HG02623 (cell line): ENCODE measurements around the gene RAI14.
"Not testable (repeated sequence)": the region's sequence is repeated elsewhere in the genome, so short reads cannot be mapped to it uniquely, and the experiment has no call there.

Experiments used
- ATAC-seq: cut with Tn5 transposase; IDR thresholded peaks from one replicate; pipeline ENCODE4 v1.9.1; 2021; ENCODE audit warnings: moderate library complexity; ENCODE audit not compliant: unreplicated experiment

Gene RAI14

DNA sequence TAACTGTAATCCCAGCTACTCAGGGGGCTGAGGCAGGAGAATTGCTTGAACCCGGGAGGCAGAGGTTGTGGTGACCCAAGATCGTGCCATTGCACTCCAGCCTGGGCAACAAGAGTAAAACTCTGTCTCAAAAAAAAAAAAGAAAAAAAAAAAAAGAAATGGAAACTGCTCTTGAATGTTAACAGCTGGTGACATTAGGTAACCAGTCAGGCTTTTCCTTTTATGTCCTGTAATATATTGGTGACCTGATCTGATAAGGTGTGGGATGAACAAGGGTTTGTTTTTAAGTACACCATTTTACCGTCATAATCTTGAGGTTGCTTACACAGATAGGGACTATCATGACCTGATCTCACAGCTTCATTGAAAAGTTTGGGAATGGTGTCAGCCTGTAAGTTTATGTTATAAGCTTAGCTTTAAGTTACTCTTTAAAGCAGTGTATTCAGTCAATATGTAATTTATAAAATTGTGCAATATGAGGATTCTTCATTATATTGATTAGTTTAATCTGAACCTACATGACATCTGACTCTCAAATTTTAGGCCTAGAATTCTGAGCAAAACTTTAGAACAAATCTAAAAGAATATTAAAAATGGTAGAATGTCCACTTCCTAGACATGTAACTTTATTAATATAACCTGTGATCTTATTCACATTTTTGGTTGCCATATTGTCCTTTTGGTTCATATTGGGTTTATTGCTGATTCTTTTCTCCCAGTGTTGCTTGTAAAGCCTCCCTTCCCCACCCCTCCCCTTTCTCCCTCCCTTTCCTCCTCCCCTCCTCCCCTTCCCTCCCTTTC, 41.4 kb downstream of the RAI14 start:
- no peak for ATAC-seq

DNA sequence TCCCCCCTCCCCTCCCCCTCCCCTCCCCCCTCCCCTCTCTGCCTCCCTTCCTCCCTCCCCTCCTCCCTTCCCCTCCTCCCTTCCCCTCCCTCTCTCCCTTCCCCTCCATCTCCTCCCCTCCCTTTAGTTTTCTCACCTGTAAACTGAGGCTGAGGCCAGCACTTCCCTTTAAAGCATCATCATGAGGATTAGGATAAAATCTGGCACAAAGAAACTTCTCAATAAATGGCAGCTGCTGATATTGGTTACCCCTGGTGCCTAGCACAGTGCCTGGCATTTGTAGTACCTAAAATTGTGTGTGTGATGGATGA, 41.9 kb downstream of the RAI14 start:
- no peak for ATAC-seq

GRCh38 chr5:34698754-34699153, 42.6 kb downstream of the RAI14 start:
- no peak for ATAC-seq

GRCh38 chr5:34699155-34700077, 43.3 kb downstream of the RAI14 start:
- ATAC-seq = no peak

DNA sequence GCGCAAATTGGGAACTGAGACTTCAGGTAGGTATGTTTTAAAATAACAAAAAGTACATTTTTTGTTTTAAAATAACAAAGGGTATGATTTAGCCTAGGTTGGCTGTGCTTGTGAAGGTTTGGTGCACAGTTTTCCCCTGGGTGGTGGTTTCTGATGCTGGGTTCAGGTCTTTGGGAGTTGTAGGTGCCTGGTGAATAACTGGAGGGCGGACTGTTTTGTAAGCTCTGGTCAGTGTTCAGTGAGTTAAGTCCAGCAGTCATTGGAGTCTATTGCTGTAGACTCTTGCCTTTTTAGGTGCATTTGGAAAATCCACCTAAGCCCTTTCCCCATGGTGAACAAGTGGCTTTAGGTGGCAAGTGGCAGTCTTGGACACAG, 43.9 kb downstream of the RAI14 start:
- no peak for ATAC-seq

- not testable (repeated sequence) for ATAC-seq
Observed at GRCh38 chr5:34701442-34701841, 45.3 kb downstream of the RAI14 start.

GRCh38 chr5:34703767-34704713, 47.9 kb downstream of the RAI14 start:
- ATAC-seq = no peak

GRCh38 chr5:34706084-34706483, 50.0 kb downstream of the RAI14 start:
- ATAC-seq = no peak

GRCh38 chr5:34707451-34708107, 51.5 kb downstream of the RAI14 start:
- no peak for ATAC-seq

DNA sequence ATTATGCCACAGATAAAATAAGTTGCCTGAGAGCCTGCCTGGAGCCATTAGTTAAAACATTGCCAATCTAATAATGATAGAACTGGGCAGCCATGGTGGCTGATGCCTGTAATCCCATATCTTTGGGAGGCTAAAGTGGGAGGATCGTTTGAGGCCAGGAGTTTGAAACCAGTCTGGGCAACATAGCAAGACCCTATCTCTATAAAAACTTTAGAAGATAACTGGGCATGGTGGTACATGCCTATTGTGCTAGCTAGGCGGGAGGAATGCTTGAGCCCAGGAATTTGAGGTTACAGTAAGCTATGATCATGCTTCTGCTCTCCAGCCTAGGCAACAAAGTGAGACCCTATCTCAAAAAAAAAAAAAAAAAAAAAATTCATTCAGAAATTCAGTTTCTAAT, 52.6 kb downstream of the RAI14 start:
- ATAC-seq = no peak

- ATAC-seq = no peak
Observed at GRCh38 chr5:34709861-34710673, 53.9 kb downstream of the RAI14 start.

DNA sequence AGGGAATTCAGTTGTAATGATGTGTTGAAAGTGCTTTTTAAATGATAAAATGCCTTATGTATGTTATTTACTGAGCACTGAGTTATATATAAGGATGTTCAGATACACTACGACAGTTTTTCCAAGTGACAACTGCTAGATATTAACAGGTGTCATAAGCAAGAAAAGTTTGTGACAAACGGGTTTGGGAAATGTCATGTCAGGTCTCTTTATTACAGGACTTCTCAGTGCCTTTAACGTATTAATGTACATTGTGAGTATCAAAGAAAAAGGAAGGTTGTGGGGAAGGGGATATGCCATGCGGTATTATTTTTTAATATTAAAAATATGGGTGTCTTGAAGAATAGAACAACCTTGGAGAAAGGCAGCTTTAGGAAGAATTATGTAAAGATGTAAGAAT, 56.4 kb downstream of the RAI14 start:
- no peak for ATAC-seq

DNA sequence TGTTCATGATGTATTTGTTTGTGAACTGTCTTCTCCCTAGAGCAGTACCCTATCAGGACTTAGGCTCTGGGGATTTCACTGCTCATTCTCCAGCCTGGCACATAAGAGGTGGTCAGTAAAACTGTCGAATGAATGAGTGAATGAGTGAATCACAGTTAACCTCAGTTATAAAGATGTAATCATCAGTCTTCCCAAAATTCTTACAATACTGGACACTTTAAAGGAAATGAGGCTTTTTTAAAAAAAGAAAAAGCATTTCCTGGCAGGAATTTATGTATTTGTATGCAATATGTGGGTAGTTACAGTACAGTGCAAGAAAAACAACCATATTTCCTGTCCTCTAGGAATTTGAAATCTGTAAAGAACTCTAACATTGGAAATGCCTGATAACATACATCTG, 59.6 kb downstream of the RAI14 start:
- ATAC-seq = no peak

DNA sequence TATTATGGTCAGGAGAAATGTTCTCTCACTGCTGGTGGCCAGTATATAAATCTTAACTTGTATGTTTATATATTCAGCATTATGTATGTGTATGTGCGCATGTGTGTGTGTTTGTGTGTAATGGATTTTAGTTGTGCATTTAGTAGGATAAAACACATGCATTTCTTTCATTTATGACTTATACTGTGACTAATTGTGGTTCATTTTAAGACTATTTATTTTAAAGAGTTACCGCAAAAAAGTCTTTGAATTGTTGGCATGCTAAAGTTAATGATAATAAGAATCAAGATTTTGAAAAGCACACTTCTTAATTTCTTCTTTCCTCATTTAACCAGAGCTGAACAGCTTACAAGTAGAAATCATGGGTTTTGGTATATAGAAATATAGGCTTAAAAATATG, 60.9 kb downstream of the RAI14 start:
- no peak for ATAC-seq

DNA sequence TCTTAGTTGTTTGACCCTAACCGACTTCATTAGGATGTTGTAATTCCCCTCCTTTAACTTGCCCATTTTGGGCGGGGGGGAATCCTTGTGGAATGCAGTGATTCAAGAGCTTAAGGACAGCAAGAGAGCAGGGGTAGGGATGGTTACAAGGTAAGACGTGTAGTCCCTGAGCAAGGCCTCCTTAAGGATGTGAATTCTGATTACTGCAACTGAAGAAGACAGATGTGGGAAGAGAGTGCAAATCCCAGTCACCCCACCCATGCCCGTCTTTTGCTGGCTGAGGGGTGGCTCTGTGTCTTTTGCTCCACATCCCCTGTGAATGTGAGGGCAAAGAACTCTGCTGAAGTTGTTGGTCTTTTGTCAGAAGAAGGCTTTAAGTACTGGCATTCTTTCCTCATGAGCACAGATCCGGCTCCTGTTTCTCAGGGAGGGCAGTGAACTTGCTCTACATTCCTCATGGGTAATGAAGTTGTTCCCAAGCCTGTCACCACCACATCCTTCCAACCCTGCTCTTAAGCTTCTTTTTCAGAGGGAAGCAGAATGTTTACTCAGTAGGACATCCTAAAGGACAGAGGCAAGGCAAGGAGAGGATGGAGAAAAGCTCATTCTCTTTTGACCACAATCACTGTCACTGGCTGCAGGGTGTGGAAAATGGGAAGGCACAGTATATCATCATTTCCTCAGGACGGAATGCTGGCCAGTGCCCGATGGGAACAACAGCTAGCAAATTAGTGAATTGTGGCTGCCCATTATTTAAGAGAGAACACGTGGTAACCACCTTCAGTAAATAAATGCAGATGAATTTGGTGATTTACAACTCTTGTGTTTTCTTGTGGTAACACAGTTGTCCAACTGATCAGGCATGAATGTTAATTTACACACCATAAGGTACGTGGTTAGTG, 61.5 kb downstream of the RAI14 start:
- ATAC-seq = no peak

- no peak for ATAC-seq
Observed at GRCh38 chr5:34718516-34718915, 62.4 kb downstream of the RAI14 start.

DNA sequence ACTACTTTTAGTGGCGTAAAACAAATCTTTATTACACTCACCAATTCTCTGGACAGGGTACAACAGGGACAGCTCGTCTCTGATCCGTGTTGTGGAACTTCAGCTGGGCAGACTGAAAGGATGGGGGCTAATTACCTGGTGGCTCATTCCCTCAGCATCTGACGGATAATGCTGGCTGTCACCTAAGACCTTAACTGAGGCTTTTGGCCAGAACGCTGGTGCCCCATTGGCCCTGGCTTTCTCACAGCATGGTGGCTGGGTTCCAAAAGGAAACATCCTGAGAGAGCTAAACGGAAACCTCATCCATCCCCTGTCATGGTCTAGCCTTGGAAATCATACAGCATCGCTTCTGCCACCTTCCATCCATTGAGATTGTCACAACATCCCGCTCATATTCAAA, 62.9 kb downstream of the RAI14 start:
- no peak for ATAC-seq

DNA sequence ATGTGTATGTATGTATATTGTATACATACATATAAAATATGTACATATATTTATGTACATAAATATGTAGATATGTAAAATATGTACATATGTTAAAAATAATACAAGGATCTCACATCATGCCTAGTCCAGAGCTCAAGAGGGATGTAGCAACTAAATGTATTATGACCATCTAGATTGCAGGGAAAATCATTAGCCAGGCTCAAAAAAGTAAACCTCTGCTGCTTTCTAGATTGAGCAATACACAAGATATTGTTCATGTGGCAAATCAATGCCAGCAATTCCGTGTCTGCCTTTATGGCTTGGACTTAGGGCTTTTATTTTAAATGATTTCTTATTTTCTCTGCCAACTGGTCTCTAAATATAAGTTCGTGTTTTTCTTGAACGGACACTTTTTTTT, 65.2 kb downstream of the RAI14 start:
- no peak for ATAC-seq

- no peak for ATAC-seq
Observed at GRCh38 chr5:34722183-34722582, 66.1 kb downstream of the RAI14 start.
